ENCODE results near the gene FASN. TPM values are rescaled to one million over a fixed set of nuclear protein-coding genes. Genes with fewer than 3 reads are reported as not detected.

Gene FASN
- total and polyA plus RNA-seq, 8 donors: 22.8 to 268 (median 81.6) TPM

- Histone ChIP-seq H3K36me3 (peaks cover 41 to 72% (median 68%) of the 10 kb centered on the region in 4 donors), H3K9me3 (no peaks in the 10 kb centered on the region), H3K4me3 (no peak overlapping the region), H3K27ac (no peak overlapping the region), H3K27me3 (no peaks in the 10 kb centered on the region), H3K4me1 (peaks cover 28 to 55% (median 47%) of the 10 kb centered on the region in 4 donors)
- 90 to 95% (median 93%) methylated on average over 19 to 28 of the region's 28 CpGs for WGBS, 5 donors
- TF ChIP-seq CTCF (IDR thresholded peaks at IDR 0.05): no peak
- intact Hi-C loops (cut with DNase I; ENCODE audit: low total_unique reads): no loop called here
- no peak for DNase-seq
Observed at GRCh38 chr17:82053556-82054263, 44.3 kb downstream of the FASN start.

GRCh38 chr17:82053130-82053529 lies 44.9 kb downstream of the FASN start:
- peak overlapping the region; percentile 67 to 88 (median 86) for H3K4me3 ChIP-seq
- TF ChIP-seq POLR2AphosphoS5 (IDR thresholded peaks at IDR 0.05): no peak
- TF ChIP-seq EP300 (IDR thresholded peaks at IDR 0.05): no peak
- no peak for TF ChIP-seq CTCF (IDR thresholded peaks at IDR 0.05)
- TF ChIP-seq POLR2A (IDR thresholded peaks at IDR 0.05): no peak
- DNase-seq: no peak
- peak overlapping the region in 2 of 5 donors; percentile 82 to 85 for H3K27ac ChIP-seq
- H3K36me3 ChIP-seq: peaks cover 41 to 72% (median 68%) of the 10 kb centered on the region in 4 donors
- 83 to 88% (median 86%) methylated on average over 15 to 19 of the region's 19 CpGs for WGBS, 5 donors
- intact Hi-C loops (cut with DNase I; ENCODE audit: low total_unique reads): no loop called here
- peaks cover 28 to 55% (median 48%) of the 10 kb centered on the region in 4 donors for H3K4me1 ChIP-seq
- H3K27me3 ChIP-seq: no peaks in the 10 kb centered on the region
- no peaks in the 10 kb centered on the region for H3K9me3 ChIP-seq

- H3K4me3 ChIP-seq: peak overlapping the region; percentile 67 to 88 (median 86)
- TF ChIP-seq POLR2A (IDR thresholded peaks at IDR 0.05) (no peak), CTCF (IDR thresholded peaks at IDR 0.05) (no peak), EP300 (IDR thresholded peaks at IDR 0.05) (no peak), POLR2AphosphoS5 (IDR thresholded peaks at IDR 0.05) (no peak)
- H3K4me1 ChIP-seq: peaks cover 28 to 55% (median 48%) of the 10 kb centered on the region in 4 donors
- H3K36me3 ChIP-seq: peaks cover 36 to 72% (median 68%) of the 10 kb centered on the region in 4 donors
- 15 to 27% (median 20%) methylated on average over 11 to 19 of the region's 19 CpGs for WGBS, 5 donors
- intact Hi-C loops (cut with DNase I; ENCODE audit: low total_unique reads): no loop called here
- H3K27me3 ChIP-seq: no peaks in the 10 kb centered on the region
- H3K27ac ChIP-seq: peak overlapping the region in 3 of 5 donors; percentile 41 to 85 (median 82)
- DNase-seq: no peak
- no peaks in the 10 kb centered on the region for H3K9me3 ChIP-seq
Observed at GRCh38 chr17:82052638-82053059, 45.4 kb downstream of the FASN start.

GRCh38 chr17:82051776-82052637 lies 46.0 kb downstream of the FASN start, which contains the start of the genes GPS1 and RFNG:
Gene GPS1 (plus strand): TSS chr17:82051898. CDS start chr17:82051932, 34 bp downstream.
Gene RFNG (minus strand): TSS chr17:82051811. CDS start chr17:82051766, 45 bp downstream.
- Histone ChIP-seq H3K36me3 (peaks cover 29 to 72% (median 68%) of the 10 kb centered on the region in 4 donors), H3K27me3 (no peaks in the 10 kb centered on the region), H3K4me1 (peaks cover 28 to 55% (median 48%) of the 10 kb centered on the region in 4 donors), H3K27ac (peak within 1 kb of the TSS; percentile 50 to 85 (median 82)), H3K4me3 (peak within 1 kb of the TSS; percentile 67 to 88 (median 86)), H3K9me3 (no peaks in the 10 kb centered on the region)
- peak; percentile 82 to 93 for DNase-seq
- no peak for TF ChIP-seq CTCF (IDR thresholded peaks at IDR 0.05)
- TF ChIP-seq POLR2AphosphoS5 (IDR thresholded peaks at IDR 0.05): peak; percentile 31 to 73 (median 40)
- intact Hi-C loops (cut with DNase I; ENCODE audit: low total_unique reads): no loop called here
- WGBS, 5 donors: 0 to 2% (median 1%) methylated on average over 30 to 94 of the region's 94 CpGs
